Skin epidermis (tissue), 12 donors: ENCODE results near the gene C7.

Experiments
- H3K27ac ChIP-seq, 21 experiments: fragments of 200-600 bp; sonication (generic) in 11 of 21; one replicate each; pipeline ENCODE4 v1.5.0; 2020; ENCODE audit warnings: mild to moderate bottlenecking in 3 of 21, inconsistent platforms in 2 of 21, moderate library complexity in 2 of 21
- H3K4me3 ChIP-seq, 7 experiments: fragments of 200-600 bp; sonication (generic) in 2 of 7; one replicate each; pipeline ENCODE4 v1.5.0; 2020; ENCODE audit warnings: inconsistent platforms in 2 of 7, mild to moderate bottlenecking in 2 of 7, moderate library complexity in 1 of 7

The C7 gene

DNA sequence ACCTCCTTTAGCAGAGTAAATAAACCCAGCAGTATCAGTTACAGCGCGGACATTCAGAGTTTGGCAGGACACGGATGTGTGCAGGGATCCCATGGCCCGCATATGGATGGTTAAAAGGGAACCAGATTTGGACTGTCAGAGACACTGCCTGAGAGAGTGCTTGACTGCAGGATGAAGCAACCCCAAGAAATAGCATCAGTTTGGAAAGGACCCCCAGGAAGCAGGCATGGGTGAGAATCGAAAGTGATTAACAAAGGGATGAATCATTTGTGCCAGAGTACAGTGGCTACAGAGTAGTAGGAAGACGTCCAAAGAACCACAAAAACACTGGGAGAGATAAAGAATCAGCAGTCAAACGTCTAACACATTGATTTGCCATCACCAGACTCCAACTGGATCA lies 5.5 kb downstream of the C7 start:
- peak overlapping the region in 3 of 21 experiments; percentile 19 to 40 (median 30) for H3K27ac ChIP-seq
- H3K4me3 ChIP-seq: no peak overlapping the region

DNA sequence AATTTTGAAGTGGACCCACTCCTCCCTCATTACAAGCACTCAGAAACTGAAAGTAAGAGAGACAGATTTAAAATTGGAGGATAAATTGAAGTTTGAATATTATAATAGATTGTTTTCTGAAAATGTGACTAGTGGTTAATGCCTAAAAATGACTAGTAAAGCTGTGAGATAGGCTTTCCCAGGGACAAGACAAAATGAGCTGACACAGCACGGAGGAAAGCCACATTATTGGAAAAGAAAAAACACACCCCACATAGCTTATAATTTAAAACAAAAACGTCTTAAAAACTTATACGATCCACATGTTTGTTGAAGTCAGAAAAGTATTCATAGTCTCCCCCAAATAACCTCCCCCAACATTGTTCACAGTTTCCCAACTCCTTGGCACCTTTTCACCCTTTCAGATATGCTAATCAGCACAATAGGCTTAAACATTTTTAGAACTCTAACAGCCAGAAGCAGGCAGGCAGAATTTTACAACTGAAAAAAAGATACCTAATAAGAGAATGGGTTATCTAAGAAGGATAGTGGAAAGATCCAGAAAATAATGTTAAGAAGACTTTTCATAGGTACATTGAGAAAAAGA lies 6.1 kb downstream of the C7 start:
- H3K27ac ChIP-seq: peak overlapping the region in 4 of 21 experiments; percentile 19 to 40 (median 24)
- no peak overlapping the region for H3K4me3 ChIP-seq

DNA sequence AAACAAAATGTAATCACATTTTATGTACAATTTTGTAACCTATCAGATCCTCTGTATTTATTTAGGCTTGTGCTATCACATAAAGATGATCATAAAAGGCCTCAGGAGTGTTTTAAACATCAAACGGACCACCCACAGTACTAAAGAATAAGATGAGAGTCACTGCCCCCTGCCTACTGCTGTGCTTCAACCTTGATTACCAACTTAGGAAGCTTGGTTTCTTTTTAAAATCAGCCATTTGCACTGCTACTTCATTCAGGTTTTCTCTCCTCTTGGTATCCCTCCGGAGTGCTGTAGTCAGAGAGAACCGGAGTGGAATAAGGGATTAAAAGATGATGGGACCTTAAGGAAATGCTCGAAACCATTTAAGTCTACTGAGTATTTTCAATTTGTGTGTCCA lies 6.9 kb downstream of the C7 start:
- H3K4me3 ChIP-seq: no peak overlapping the region
- H3K27ac ChIP-seq: no peak overlapping the region

DNA sequence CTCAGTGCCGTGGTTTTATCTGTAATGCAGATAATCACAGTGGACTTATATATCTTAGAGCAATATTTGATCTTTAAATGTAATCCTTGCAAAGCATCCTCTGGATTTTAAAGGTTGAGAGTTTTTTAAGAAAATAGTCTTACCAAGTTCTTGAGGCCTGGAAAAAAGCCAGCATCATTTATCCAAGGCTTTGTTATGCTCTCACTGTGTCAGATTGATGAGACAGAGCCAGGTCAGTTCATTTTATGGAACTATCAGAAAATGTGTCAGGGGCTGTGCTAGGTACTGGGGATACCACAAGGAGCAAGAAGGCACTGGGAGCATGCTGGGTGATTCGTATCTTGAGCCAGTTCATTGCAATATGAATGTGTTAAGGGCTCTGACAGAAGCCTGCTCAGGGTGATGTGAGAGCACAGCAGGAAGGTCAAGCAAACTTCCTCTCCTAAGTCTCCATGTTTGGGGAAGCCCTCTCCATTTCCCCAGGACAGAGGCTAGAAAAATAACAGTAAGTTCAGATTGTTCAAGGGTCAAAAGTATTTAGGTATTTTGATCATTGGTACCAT lies 19.7 kb downstream of the C7 start:
- H3K4me3 ChIP-seq: no peak overlapping the region
- H3K27ac ChIP-seq: no peak overlapping the region

DNA sequence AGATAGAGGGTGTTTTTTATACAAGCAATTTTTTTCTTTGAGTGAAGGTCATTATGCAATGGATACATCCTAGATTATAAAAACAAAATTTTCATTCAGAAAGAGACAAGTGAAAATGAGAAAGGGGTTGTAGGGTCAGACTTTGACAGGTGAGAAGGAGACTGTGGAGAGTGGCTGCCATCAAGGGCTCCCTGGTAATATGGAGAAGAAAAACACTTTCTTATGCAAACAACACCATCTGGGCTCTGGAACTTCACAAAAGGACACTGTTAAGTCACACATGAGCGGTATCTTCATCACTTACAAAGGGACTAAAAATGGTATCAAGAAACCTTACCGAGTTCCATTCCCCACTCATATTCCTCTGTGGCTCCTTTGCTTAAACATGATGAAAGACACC lies 23.5 kb downstream of the C7 start:
- H3K27ac ChIP-seq: no peak overlapping the region
- no peak overlapping the region for H3K4me3 ChIP-seq

DNA sequence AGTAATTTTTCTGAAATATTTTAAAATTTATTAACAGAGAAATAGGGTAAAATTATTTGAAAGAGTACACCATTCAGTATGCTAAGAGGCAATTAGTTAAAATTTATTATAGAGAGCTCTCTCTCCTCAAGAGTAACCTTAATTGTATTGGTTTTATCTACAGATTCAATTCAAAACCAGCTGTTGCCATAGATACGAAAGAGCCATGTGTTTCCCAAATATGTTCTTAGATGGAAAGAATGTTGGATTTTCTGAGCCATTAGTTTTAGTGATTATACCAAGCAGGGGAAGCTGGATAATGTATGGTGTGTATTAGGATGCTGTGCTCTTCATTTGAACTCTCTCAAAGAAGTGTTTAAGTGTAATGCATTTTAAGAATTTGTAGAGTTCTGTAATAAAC lies 27.8 kb downstream of the C7 start:
- Histone ChIP-seq H3K27ac (no peak overlapping the region), H3K4me3 (no peak overlapping the region)

DNA sequence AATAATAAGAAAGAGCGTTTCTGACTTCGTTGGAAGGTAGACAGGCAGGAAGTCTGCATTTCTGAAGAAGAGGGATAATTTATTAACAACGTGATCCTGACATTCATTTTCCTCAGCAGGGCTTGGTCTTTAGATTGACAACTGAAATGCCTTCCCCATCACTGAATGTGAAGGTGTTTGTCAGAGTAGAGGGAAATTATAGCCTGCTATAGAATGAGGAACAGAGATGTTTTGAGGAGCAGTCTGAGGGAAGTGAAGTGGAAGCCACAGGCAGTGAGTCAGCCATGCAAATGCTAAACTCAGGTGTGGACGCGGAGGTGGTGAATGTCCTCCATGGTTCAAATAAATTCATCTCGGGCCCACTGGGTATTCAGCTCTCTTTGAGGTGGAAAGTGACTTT lies 30.5 kb downstream of the C7 start:
- Histone ChIP-seq H3K4me3 (no peak overlapping the region), H3K27ac (peak overlapping the region in 1 of 21 experiments; percentile 5)

DNA sequence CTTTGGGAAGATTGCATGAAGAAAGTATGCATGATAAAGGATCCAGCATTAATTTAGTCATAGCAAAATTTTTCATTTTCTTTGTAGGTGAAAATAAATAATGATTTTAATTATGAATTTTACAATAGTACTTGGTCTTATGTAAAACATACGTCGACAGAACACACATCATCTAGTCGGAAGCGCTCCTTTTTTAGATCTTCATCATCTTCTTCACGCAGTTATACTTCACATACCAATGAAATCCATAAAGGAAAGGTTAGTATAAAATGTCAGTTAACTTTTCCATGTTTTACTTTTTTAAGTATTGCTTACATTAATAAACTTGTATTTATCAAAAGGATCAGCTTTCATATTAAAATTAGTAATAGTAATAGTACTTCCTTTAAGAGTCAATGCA lies 35.8 kb downstream of the C7 start:
- Histone ChIP-seq H3K27ac (no peak overlapping the region), H3K4me3 (no peak overlapping the region)

DNA sequence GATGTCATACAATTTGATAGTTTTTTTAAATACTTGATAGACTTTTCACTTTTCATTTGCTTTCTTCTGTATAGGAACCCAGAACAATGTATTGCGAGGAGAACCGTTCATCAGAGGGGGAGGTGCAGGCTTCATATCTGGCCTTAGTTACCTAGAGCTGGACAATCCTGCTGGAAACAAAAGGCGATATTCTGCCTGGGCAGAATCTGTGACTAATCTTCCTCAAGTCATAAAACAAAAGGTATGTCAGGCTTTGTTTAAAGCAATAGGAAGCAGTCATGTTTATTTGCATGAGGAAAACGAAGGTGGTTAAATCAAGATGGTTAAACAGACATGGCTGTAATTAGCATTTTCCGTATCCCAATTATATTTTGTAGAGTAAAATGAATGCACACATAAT lies 46.0 kb downstream of the C7 start:
- Histone ChIP-seq H3K27ac (no peak overlapping the region), H3K4me3 (no peak overlapping the region)

DNA sequence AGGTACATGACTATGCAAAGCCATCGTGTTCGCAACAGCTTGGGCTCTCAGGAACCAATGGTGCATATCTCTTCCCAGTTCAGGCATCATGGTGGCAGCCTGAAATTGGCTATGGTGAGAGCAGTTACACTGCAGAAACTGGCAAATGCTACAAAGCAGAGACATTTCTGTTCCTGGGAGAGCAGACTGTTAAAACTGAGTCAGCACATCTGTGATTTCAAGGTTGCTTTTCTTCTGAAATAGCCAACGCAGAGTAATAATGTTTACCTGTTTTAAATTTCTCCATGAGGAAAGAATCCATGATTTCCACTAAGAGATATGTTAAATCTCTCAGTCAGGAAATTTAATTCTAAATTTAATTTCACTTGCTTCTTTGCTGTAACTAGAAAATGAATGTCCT lies 47.8 kb downstream of the C7 start:
- Histone ChIP-seq H3K4me3 (no peak overlapping the region), H3K27ac (no peak overlapping the region)

DNA sequence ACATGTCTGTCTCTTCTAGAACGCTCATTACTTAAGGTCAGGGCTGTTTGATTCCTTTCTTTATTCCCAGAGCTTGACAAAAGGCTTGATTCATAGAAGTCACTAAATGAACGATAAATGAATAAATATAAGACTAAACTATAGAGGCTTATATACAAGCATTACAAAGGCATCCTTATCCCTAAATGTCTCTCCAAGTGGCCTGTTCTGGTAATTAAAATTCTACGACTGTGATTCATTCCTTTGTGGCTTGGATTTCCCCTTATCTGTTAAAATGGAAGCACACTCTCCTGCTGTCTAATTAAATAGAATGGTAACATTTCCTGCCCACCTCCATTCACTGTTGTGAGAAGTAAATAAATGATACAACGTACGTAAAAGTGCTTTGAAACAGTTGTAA lies 49.5 kb downstream of the C7 start:
- Histone ChIP-seq H3K27ac (no peak overlapping the region), H3K4me3 (no peak overlapping the region)

DNA sequence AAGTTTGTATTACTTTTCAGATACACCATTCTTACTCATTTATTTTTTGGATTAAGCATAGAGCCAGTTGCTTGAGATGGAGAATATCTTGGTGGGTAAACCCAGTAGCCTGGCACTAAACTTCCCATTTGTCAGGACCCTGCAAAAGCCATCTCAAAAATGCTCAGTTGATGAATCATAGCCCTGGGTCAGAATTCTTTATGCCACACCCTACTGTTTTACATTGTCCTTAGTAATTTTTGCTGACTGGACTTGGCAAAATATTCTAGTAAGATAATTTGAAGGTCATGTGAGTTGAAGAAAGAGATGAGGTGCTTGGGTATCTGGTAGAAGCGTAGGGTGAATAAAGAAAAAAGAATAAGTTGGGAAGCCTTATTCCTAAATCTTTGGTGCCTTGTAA lies 50.7 kb downstream of the C7 start:
- no peak overlapping the region for H3K27ac ChIP-seq
- no peak overlapping the region for H3K4me3 ChIP-seq

DNA sequence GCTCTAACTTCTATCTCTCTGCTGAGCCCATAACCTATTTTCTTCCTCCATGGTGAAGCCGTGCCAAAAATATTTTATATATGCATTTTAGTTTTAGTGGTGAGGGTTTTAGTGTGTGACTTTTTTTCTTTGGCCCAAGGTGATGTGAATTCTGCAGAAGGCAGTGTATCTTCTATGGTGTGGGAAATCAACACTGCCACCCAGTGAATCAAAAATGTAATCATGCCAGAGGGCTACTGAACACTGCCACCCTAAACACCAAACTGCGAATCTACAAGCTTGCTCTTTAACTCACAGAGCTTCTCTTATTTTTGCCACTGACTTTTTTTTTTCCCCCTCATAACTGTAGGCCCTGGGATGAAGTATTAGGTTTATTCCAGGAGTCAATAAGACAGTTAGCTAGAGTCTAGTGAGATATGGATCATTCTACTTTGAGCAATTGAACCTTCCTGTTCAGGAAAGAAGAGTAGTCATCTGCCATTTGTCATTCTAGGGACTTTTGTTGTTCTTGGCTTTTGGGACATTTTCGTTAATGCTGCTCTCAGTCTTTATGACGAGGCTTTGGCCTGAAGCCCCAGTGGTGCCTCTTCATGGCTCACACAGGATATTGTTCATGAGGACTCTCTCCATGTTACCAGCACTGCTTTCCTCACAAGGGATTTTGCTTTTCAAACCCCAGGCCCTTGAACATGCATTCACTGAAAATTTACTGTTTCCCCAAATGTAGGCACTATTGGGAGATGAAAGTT lies 53.1 kb downstream of the C7 start:
- no peak overlapping the region for H3K4me3 ChIP-seq
- H3K27ac ChIP-seq: no peak overlapping the region

DNA sequence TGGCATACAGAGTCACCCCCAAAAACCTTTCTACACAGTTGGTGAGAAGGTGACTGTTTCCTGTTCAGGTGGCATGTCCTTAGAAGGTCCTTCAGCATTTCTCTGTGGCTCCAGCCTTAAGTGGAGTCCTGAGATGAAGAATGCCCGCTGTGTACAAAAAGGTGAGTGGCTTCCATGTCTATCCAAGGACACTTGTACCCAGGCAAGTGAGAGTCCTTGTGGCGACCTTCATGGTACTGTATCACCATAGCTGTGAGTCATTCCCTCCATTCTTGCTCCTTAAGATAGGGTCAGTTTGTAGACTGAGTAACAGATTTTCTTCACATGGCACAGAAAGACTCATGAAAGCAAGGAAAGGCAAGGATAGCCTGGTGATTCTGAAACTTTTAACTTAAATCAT lies 63.1 kb downstream of the C7 start:
- Histone ChIP-seq H3K4me3 (no peak overlapping the region), H3K27ac (no peak overlapping the region)

DNA sequence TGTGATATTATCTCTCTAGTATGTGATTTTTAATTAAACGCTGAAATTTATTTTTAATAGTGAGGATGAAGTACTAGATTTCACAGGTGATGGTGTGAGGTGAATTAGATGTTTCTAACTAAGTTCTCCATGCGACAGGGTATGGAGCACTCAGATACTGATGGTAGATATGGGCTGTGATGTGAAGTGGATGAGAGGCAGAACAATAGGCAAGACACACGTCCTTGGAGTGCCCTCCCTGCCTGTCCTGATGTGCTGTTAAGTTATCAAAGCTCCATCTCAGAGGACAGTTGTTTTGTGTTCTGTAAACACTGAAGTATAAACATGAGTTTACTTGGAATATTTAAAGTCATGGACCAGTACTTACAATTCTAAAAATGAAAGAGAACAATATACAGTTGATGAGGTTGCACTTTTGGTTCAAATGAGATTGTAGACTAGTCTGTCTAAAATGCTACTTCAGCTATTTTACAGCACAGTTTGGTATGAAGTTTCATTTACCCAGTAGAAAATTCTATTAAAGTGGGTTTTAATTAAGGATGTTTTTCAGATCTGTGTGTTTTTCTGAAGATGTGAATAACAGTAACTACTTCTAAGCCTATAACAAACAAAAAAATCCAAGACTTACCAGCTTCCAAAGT lies 64.2 kb downstream of the C7 start:
- Histone ChIP-seq H3K4me3 (no peak overlapping the region), H3K27ac (no peak overlapping the region)

DNA sequence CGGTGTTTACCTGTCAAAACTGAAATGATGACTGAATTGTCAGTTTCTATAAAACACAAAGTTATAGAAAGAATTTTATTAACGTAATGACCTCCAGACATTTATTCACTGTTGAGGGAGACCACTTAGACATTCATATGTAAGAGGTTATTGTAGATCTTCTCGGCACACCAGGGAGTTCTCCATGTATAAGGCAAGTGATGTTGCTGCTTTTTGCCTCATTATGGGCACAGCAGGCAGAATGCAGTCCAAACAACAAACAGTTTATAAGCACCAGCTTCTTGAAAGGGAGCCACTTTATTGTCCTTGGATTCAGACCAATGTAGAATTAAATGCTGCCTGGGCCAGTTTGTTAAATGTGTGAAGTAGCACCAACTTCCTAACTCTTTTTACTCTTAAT lies 66.7 kb downstream of the C7 start:
- Histone ChIP-seq H3K4me3 (no peak overlapping the region), H3K27ac (no peak overlapping the region)

DNA sequence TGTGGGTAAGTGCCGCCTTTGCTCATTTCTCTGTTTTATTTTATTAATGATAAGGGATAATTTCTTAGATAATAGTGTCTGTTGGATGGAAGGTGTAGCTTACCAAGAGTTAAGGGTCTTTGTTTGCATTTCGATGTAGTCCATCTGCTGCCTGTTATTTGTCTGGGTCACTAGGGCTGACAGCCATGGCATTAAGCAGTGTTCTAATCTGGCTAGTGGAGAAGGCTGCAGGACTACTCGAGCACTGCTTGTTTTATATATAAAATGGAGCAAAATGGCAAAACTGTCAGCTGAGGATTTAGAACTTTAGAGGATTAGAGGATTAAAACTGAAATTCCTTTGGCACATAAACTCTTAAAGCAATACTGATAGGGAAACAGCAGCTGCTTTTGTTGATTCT lies 67.5 kb downstream of the C7 start:
- H3K4me3 ChIP-seq: no peak overlapping the region
- H3K27ac ChIP-seq: no peak overlapping the region

DNA sequence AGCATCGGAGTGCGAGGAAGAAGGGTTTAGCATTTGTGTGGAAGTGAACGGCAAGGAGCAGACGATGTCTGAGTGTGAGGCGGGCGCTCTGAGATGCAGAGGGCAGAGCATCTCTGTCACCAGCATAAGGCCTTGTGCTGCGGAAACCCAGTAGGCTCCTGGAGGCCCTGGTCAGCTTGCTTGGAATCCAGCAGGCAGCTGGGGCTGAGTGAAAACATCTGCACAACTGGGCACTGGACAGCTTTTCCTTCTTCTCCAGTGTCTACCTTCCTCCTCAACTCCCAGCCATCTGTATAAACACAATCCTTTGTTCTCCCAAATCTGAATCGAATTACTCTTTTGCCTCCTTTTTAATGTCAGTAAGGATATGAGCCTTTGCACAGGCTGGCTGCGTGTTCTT lies 72.1 kb downstream of the C7 start:
- no peak overlapping the region for H3K4me3 ChIP-seq
- H3K27ac ChIP-seq: no peak overlapping the region

DNA sequence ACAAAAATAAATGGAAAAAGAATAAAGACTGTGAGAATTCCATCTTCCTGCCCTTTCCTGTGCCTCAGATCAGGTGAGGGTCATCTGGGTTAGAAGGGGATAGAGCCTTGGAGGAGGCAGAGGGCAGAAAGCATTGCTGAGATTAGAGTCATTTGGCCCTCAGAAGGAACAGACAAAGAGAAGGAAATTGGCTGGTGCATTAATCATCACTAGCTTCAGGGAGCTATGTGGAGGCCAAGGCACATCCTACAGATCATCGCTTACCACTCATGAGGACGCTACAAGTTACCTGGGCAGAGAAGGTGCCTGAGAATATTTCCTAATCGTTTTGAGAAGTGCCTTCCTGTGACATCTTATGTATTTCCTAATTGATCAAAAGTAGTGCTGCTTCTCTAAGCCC lies 74.5 kb downstream of the C7 start:
- no peak overlapping the region for H3K27ac ChIP-seq

DNA sequence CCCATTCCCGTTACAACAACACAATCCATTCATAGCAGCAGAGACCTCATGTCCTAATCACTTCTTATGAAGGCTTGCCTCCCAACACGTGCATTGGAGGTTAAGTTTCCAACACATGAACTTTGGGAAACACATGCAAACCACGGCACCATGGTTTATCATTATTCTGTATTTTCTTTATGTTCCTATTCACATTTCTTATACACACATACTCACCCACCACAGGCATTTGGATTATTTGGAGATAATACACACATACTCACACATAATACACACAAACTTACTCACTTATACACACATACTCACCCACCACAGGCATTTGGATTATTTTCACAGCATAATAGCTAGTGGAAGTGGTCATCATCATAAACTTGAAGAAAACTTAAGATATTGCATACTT lies 75.6 kb downstream of the C7 start:
- Histone ChIP-seq H3K27ac (no peak overlapping the region), H3K4me3 (no peak overlapping the region)

More for the DNA sequence above, 74.5 kb downstream of the C7 start:
- no peak overlapping the region for H3K4me3 ChIP-seq

DNA sequence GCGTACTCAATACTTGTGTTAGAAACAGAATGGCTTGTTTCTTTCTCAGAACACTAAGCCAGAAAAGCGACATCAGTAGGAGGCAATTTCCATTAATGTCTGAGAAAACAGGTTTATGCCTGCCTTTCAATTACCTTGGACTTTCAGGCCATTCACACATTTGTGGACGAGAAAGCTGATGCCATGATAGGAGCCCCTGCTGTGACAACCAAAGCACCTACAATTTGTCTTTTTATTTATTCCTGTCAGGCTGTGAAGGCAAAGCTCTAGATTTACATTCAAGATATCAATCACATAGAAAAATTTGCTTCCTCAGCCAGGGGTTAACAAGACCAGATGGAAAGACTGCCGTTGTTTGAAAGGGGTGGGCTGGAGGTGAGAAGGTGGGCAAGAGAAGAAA lies 76.2 kb downstream of the C7 start:
- Histone ChIP-seq H3K27ac (no peak overlapping the region), H3K4me3 (no peak overlapping the region)
